Heart left ventricle (tissue), 13 donors: ENCODE measurements around the gene CENPC.
"Not testable (repeated sequence)": the region's sequence is repeated elsewhere in the genome, so short reads cannot be mapped to it uniquely, and the experiment has no call there.

Experiments used
- CTCF ChIP-seq, 12 donors: fragments of 200-600 bp; sonication (generic) in 4 of 12; IDR thresholded peaks; one replicate each; pipeline versions ENCODE4 v1.5.0 to v1.8.0; 2018 to 2022; ENCODE audit warnings: antibody characterized with exemption in 12 of 12, mild to moderate bottlenecking in 5 of 12
- POLR2A ChIP-seq, 2 donors: fragments of 450-650 bp; IDR thresholded peaks; one replicate each; pipeline ENCODE4 v1.6.1; 2017; ENCODE audit warnings: antibody characterized with exemption in 2 of 2, mild to moderate bottlenecking in 2 of 2, moderate library complexity in 2 of 2
- donor health status: ischemic (EF 13 %, LVEDD 7.1; RV severe dilation, severe dysfunction).
- donor health status: DM: no; HTN: yes; CAD: no.
- donor health status: DM: no; HTN: no; CAD: no.
- donor health status: ischemic (EF 25% LVEDD 6.9; RV normal size, moderate dysfunction).
- donor health status: ischemic (EF 25% LVEDD 5.7; RV mildly dilated, moderate dysfunction).
- donor health status: ischemic (EF 35%, LVEDD 5.7; RV mildly dilated, moderate dysfunction).
- donor health status: nonischemic (EF 11% LVEDD 7.7; RV severe dilation, severe dysfunction).
- donor health status: DM: yes; HTN: yes; CAD: no.
- donor health status: PGD.
- donor health status: ischemic (EF 29% LVEDD 5.4; RV normal size, mild dysfunction).
- donor health status: nonischemic (EF 23%, LVEDD 6.1; RV moderate dilation, normal function).

GRCh38 chr4:67452846-67453205 lies 92.5 kb downstream of the CENPC start:
- not testable (repeated sequence) for TF ChIP-seq CTCF, POLR2A (IDR thresholded peaks at IDR 0.05)
